Fibroblast of mammary gland (primary cell): Measurements from ENCODE around the gene C10orf62.
"Not testable (repeated sequence)": the region's sequence is repeated elsewhere in the genome, so short reads cannot be mapped to it uniquely, and the experiment has no call there.

Source experiments
- DNase-seq: peaks from one replicate; pipeline ENCODE4 v3.0.0-alpha.2; 2010; ENCODE audit warnings: low read depth
- H3K4me3 ChIP-seq: 2 replicates; pipeline ENCODE4 v1.5.1; 2011; ENCODE audit warnings: low read depth, mild to moderate bottlenecking, low read length, moderate library complexity; ENCODE audit not compliant: control insufficient read depth
- TF ChIP-seq, protein P1 (sequence below): conservative IDR thresholded peaks from 2 replicates; pipeline ENCODE4 v1.5.1; 2011; ENCODE audit warnings: low read depth, low read length, inconsistent platforms; ENCODE audit not compliant: control insufficient read depth, insufficient read depth

C10orf62 gene

DNA sequence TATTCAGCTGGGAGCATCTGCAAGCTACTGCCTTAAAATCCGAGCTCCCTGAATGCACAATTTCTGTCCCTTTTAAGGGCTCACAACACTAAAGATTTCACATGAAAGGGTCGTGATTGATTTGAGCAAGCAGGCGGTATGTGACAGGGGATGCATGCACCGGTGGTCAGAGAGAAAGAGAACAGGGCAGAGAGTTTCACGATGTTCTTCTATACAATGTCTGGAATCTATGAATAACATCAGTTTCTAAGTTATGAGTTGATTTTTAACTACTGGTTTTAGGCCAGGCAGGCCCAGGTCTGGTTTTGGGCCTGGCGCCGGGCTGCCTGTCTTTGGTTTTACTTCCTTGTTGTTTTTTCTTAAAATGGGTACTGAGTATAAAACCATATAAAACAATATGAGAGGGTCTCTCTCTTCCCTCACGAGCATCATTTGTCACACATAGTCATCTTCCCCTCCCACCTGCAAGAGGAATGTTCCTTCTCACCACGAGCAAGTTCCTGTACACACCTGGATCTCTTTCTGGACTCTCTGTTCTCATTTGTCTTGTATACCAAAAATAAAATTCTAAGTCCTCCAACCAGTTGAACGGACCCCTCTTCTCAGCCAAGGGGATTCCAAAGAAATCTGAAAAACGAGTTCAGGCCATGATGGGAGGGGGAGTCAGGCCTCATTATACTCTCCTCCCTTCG, 28.0 kb upstream of the C10orf62 start:
- not testable (repeated sequence) for DNase-seq, H3K4me3 ChIP-seq

DNA sequence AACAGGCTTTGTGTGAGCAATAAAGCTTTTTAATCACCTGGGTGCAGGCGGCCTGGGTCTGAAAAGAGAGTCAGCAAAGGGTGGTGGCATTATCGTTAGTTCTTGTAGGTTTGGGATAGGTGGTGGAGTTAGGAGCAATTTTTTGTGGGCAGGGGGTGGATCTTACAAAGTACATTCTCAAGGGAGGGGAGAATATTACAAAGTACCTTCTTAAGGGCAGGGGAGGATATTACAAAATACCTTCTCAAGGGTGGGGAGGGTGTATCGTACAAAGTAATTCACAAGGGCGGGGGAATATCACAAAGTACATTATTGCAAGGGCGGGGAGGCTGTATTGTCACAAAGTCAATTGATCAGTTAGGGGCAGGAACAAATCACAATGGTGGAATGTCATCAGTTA, 27.2 kb upstream of the C10orf62 start:
- not testable (repeated sequence) for DNase-seq, H3K4me3 ChIP-seq

DNA sequence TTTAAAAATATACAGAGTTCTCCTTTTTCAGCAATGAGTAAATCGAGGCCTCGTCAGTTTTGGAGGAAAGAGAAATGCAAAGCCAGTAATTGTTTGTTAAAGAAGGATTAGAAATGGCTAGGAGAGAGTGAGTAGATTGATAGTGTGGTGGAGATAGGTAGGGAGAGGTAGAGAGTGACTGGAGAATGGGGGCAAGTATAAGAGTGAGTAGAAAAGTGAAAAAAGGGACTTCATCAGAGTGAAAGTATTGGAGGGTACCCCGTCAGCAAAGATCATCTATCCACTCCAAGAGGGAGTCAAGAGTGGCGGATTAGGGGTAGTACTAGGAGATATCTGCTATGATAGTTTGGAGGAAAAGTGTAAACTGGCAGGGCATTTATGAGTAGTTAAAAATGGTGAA, 26.2 kb upstream of the C10orf62 start:
- TF ChIP-seq, protein P1, sequence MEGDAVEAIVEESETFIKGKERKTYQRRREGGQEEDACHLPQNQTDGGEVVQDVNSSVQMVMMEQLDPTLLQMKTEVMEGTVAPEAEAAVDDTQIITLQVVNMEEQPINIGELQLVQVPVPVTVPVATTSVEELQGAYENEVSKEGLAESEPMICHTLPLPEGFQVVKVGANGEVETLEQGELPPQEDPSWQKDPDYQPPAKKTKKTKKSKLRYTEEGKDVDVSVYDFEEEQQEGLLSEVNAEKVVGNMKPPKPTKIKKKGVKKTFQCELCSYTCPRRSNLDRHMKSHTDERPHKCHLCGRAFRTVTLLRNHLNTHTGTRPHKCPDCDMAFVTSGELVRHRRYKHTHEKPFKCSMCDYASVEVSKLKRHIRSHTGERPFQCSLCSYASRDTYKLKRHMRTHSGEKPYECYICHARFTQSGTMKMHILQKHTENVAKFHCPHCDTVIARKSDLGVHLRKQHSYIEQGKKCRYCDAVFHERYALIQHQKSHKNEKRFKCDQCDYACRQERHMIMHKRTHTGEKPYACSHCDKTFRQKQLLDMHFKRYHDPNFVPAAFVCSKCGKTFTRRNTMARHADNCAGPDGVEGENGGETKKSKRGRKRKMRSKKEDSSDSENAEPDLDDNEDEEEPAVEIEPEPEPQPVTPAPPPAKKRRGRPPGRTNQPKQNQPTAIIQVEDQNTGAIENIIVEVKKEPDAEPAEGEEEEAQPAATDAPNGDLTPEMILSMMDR, result no peak
- no peak for DNase-seq
- H3K4me3 ChIP-seq, result no peak overlapping the region

DNA sequence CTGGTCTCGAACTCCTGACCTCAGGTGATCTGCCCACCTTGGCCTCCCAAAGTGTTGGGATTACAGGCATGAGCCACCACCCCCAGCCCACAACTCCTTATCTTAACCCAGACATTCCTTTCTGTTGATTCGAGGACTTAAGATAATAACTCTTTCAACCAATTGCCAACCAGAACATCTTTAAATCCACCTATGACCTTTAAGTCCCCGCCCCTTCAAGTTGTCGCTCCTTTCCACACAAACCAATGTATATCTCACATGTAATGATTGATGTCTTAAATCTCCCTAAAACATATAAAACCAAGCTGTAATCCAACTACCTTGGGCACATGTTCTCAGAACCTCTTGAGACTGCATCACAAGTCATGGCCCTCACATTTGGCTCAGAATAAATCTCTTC, 24.7 kb upstream of the C10orf62 start:
- TF ChIP-seq, protein P1, result no peak
- DNase-seq, result no peak
- no peak overlapping the region for H3K4me3 ChIP-seq

DNA sequence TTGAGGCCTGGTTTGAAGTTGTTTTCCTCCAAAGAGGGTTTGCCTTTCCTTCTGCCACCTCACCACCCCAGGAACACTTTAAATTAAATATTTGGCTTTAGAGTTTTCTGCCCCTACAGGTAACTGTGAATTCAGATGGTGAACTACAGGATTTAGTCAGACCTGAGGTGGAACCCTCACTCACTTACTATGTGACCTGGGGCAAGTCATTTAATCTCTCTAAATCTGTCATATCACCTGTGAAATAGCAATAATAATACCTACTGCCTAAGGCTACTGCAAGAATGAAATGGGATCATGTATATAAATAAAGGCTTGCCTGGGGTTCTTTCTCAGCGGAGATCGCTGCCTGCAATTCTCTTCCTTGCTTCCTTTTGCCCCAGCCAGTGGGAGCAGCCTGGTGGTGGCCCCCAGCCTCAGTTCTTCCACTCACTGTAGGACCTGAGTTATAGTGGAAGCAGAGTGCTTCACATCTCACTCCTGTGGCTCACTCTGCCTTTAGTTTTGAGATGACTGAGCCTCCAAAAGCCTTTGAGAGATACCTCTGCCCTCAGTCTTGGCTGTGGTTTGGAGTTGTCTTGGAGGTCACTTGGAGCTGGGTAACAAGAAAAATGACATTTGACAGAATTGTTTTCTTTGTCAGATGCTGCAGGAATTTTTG, 23.1 kb upstream of the C10orf62 start:
- no peak overlapping the region for H3K4me3 ChIP-seq
- TF ChIP-seq, protein P1, result no peak

DNA sequence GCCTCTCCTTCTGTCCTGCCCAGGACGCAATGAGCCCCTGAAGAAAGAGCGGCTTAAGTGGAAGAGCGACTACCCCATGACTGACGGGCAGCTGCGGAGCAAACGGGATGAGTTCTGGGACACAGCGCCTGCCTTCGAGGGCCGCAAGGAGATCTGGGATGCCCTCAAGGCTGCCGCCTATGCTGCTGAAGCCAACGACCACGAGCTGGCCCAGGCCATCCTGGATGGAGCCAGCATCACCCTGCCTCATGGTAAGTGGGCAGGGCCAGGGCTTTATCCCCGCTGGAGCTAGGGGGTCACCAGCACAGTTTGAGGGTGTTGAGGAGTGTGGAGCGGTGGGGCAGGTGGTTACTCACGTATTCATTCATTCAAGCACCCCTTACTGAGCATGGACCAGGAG, 21.6 kb upstream of the C10orf62 start:
- H3K4me3 ChIP-seq, result no peak overlapping the region
- TF ChIP-seq, protein P1, result no peak
- no peak for DNase-seq

More for the DNA sequence above, 23.1 kb upstream of the C10orf62 start:
- no peak for DNase-seq

DNA sequence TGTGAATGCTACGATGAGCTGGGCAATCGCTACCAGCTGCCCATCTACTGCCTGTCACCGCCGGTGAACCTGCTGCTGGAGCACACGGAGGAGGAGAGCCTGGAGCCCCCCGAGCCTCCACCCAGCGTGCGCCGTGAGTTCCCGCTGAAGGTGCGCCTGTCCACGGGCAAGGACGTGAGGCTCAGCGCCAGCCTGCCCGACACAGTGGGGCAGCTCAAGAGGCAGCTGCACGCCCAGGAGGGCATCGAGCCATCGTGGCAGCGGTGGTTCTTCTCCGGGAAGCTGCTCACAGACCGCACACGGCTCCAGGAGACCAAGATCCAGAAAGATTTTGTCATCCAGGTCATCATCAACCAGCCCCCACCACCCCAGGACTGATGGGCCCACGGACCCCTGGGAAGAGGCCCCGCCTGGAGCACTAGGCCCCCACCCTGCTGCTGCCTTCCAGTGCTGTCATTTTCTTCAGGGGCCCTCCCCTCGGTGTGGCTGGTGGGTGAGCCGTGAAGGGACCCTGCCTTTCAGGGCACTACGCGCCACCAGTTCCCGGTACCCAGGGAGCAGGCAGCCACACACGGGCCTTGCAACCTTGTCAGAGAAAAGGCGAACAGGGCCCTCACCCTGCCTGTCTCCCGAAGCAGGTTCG, 19.3 kb upstream of the C10orf62 start:
- no peak overlapping the region for H3K4me3 ChIP-seq
- TF ChIP-seq, protein P1, result no peak
- DNase-seq, result no peak
